C4-2B (cell line): ENCODE measurements around the gene SNX20.

Experiments used
- ZFX ChIP-seq: fragments of 450-650 bp; IDR thresholded peaks from 2 replicates; pipeline ENCODE4 v1.6.1; 2017
- TF ChIP-seq, protein P1 (sequence below): fragments of 450-650 bp; conservative IDR thresholded peaks from 2 replicates; pipeline ENCODE4 v1.5.1; 2017; ENCODE audit warnings: mild to moderate bottlenecking

DNA sequence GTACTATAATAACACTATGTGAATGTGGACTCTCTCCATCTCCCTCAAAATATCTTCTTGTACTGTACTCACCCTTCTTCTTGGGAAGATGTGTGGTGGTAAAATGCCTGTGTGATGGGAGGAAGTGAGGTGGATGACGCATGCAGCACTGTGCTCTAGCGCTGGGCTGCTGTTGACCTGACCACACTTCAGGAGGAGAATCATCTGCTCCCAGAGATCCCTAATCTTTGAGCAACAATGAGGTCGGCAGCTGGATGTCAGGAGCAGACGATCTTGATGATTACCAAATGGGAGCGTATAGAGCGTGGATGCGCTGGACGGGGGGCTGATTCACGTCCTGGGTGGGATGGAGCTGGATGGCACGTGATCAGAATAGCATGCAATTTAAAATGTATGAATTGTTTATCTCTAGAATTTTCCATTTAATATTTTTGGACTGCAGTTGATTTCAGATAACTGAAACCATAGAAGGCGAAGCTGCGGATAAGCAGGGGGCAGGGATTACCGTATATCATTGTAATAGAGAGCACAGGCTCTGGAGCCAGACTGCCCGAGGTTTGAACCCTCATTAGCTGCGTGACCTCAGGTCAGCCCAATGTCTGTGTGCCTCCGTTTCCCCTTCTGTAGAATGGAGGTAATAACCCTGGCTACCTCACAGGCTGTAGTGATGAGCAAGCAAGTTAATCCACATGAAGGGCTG lies 37.1 kb upstream of the SNX20 start:
- TF ChIP-seq, protein P1, sequence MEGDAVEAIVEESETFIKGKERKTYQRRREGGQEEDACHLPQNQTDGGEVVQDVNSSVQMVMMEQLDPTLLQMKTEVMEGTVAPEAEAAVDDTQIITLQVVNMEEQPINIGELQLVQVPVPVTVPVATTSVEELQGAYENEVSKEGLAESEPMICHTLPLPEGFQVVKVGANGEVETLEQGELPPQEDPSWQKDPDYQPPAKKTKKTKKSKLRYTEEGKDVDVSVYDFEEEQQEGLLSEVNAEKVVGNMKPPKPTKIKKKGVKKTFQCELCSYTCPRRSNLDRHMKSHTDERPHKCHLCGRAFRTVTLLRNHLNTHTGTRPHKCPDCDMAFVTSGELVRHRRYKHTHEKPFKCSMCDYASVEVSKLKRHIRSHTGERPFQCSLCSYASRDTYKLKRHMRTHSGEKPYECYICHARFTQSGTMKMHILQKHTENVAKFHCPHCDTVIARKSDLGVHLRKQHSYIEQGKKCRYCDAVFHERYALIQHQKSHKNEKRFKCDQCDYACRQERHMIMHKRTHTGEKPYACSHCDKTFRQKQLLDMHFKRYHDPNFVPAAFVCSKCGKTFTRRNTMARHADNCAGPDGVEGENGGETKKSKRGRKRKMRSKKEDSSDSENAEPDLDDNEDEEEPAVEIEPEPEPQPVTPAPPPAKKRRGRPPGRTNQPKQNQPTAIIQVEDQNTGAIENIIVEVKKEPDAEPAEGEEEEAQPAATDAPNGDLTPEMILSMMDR: no peak
- no peak for TF ChIP-seq ZFX
